NCI-H345 treated with DMSO at 0.1 percent for 48 hours (cell line): ENCODE measurements around the gene WNT1.

Experiments
- DNase-seq: peaks from one replicate; lab custom pipeline; 2025; ENCODE audit not compliant: unreplicated experiment; lab: John Stamatoyannopoulos, UW

The WNT1 gene

GRCh38 chr12:48960834-48961233 lies 17.3 kb upstream of the WNT1 start:
- no peak for DNase-seq

GRCh38 chr12:48961331-48961730 lies 16.8 kb upstream of the WNT1 start:
- no peak for DNase-seq

DNA sequence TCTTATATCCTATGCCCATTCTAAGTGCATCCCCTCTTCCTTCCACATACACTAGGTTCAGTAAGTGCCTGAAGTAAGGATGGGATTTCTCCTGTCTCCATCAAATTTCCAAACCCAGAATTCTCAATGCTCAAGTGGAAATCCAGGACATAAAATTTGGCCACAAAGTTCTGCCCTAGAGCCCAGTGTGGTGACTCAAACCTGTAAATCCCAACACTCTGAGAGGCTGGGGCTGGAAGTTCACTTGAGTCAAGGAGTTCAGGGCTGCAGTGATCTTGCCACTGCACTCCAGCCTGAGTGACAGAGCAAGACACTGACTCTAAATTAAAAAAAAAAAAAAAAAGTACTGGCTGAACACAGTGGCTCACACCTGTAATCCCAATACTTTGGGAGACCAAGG lies 16.3 kb upstream of the WNT1 start:
- DNase-seq = no peak

DNA sequence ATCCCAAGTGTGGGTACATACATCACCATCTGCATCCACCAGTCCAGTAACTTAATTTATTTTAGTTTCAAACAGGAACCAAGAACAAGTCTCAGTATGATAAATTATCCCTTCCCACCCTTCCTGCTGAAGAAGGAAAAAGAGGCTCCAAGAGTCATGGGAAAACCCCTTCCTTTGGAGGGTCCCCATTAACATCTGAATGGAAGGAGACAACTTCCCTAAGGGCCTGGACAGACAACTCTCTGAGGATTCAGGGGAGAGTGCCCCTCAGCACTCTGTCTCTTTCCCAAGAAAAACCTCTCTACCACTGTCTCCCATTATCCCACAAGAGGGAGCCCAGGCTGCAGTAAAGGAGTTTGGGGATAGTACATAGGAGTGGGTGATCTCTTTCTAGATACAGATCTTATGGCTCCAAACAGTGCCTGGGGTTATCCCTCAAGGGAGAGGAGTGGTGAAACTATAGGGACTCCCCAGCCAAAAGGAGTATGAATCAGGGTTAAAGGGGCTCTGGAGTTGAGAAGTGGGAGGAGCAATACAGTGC lies 12.8 kb upstream of the WNT1 start:
- no peak for DNase-seq

- no peak for DNase-seq
Measured at GRCh38 chr12:48966177-48966895, 11.8 kb upstream of the WNT1 start.

- DNase-seq = no peak
Measured at GRCh38 chr12:48967991-48968390, 10.1 kb upstream of the WNT1 start.

DNA sequence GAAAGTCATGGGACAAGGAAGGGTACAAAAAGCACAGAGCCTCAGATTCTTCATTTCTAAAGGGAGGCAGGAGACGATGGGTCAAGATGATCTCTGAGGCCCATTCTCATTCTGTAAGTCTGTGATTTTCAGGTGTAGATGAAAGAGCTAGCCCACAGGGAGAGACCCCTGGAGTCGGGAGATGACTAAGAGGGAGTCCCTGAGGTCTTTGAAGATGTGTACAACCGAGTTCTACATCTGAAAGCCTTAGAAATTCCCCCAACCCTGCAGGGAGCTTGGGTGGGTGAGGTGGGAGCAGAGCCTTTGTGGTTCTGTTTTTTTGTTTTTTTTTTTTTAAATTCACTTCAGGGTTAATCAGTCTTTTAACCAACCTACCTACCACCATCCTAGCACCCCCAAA lies 9.7 kb upstream of the WNT1 start:
- no peak for DNase-seq

GRCh38 chr12:48969160-48969771 lies 8.9 kb upstream of the WNT1 start:
- DNase-seq = no peak

- no peak for DNase-seq
Measured at GRCh38 chr12:48969833-48970701, 8.1 kb upstream of the WNT1 start.

DNA sequence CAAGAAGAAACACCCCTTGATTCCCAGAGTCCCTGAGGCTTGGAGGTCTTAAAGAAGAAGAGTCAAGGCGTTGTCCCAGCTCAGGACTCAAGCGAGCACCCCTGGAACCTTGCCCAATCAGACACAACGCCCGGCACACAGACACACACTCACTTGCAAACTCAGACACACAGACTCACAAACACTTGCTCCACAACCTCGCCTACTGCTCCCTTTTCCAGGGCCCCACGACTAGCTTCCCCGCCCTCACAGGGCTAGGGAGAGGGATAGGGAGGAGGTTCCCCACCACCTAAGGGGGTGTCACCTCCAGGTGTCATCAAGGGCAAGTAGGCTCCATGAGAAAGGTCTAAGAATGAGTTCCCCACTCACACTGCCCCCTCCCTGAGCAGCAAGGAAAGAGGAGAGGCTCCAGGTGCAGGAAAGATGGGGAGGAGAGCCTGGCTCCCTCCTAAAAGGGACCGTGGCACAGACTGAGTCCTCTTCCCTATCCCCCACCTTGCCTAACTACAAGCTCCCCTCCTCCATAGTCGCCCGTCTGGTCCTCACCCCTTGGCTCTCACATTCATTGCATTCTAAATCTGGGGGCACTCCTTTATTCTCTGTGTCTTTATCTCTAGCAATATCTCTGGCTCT lies 7.3 kb upstream of the WNT1 start:
- DNase-seq = no peak

DNA sequence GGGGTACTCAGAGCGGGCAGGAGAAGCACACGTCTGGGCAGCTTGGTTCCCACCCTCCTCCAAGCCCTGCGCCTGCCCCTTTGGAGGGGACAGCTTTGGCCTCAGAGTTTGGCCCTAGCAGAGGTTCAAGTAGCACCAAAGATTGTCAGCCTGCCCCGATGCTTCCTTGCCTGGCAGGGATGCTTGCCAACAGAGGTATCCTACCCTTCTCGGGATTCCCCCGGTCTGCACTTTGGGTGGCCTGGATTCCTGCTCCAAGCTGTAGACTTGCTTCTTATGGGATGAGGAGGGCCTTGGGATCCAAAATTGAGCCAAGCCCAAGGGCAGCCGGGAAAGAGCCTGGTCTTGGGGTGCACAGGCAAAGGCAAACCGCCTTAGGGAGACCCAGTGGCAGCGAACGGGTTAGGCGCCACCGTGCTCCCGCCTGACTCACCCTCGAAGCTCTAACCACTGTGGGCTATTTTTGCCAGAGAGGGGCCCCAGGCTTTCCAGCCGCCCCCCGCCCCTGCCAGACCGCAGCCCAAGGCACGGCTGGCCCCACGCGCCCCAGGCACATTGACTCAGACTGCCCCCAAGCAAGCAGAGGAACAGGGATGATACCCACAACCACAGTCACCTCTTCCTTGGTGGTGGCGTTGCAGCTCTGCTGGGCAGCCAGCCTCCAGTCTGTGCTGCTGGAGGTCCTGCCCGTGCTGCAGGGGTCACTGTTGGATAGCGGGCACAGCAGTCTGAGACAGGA lies 5.7 kb upstream of the WNT1 start:
- DNase-seq = no peak

- DNase-seq = no peak
Measured at GRCh38 chr12:48972952-48973483, 5.1 kb upstream of the WNT1 start.

DNA sequence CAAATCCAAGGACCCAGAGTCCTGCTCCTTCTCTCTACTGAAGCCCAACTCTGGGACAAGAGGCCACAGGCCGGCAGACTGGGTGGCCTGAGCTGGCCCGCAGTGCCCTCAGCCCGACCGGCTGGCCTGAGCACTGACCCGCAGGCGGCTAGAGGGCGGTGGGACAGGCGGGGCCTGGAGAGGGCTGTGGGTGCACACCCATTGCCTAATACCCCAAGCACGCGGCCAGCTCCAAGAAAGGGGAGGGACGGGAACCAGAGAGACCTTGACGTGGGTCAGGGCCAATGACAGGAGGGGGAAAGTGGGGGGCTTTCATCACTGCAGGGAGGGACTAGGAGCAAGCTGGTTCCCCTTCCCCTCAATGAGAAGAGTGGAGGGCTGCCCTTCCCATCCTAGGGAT lies 4.6 kb upstream of the WNT1 start:
- DNase-seq = no peak

- no peak for DNase-seq
Measured at GRCh38 chr12:48973941-48974673, 4.0 kb upstream of the WNT1 start.

- no peak for DNase-seq
Measured at GRCh38 chr12:48977290-48978281, 536 bp upstream of the WNT1 start.

- DNase-seq = no peak
Measured at GRCh38 chr12:48978741-48979601, 849 bp downstream of the WNT1 start.

GRCh38 chr12:48979602-48980388 lies 1.7 kb downstream of the WNT1 start:
- DNase-seq = no peak
